Vagina (tissue), 2 donors: Measurements from ENCODE around the gene EEF1B2.

ENCODE experiments used
- CTCF ChIP-seq, 3 experiments: fragments of 450-650 bp in 2 of 3; fragments of 200-600 bp in 1 of 3; sonication (generic) in 1 of 3; IDR thresholded peaks; one replicate each; pipeline ENCODE4 v1.5.1; 2017 to 2019; ENCODE audit warnings: antibody characterized with exemption in 3 of 3, mild to moderate bottlenecking in 2 of 3, moderate library complexity in 2 of 3
- POLR2A ChIP-seq, 2 donors: fragments of 450-650 bp; IDR thresholded peaks; one replicate each; pipeline ENCODE4 v1.6.1; 2017; ENCODE audit warnings: antibody characterized with exemption in 2 of 2, mild to moderate bottlenecking in 2 of 2, moderate library complexity in 2 of 2
- POLR2AphosphoS5 ChIP-seq, 2 donors: sonication (generic); formaldehyde crosslinking; IDR thresholded peaks; one replicate each; pipeline ENCODE4 v1.9.0; 2017; ENCODE audit warnings: antibody characterized with exemption in 2 of 2, mild to moderate bottlenecking in 2 of 2, low read depth in 1 of 2; ENCODE audit not compliant: insufficient read depth in 1 of 2

- TF ChIP-seq CTCF (IDR thresholded peaks at IDR 0.05) (no peak), POLR2A (IDR thresholded peaks at IDR 0.05) (no peak), POLR2AphosphoS5 (IDR thresholded peaks at IDR 0.05; ENCODE audit: insufficient read depth in 1 of 2, low read depth in 1 of 2) (no peak)
Measured at GRCh38 chr2:206116278-206116677, 43.4 kb upstream of the EEF1B2 start.
